HEK293 (cell line): ENCODE measurements around the gene ZNF296.

Experiments used
- EGR2 ChIP-seq: fragments of 450-650 bp; formaldehyde crosslinking; IDR thresholded peaks from 2 replicates; pipeline ENCODE4 v1.5.1; 2016; ENCODE audit warnings: low read depth, missing biosample characterization, missing genetic modification characterization
- GLI2 ChIP-seq: fragments of 450-650 bp; formaldehyde crosslinking; IDR thresholded peaks from 2 replicates; pipeline ENCODE4; 2017; ENCODE audit warnings: missing biosample characterization, missing genetic modification characterization, low read depth, borderline replicate concordance
- GLI4 ChIP-seq: fragments of 450-650 bp; formaldehyde crosslinking; IDR thresholded peaks from 2 replicates; pipeline ENCODE4 v1.5.1; 2016; ENCODE audit warnings: missing biosample characterization, missing genetic modification characterization
- IKZF3 ChIP-seq: fragments of 450-650 bp; IDR thresholded peaks from 2 replicates; pipeline ENCODE4 v1.5.0; 2018; ENCODE audit warnings: missing biosample characterization, mild to moderate bottlenecking, missing genetic modification characterization, moderate library complexity
- KLF7 ChIP-seq: fragments of 450-650 bp; formaldehyde crosslinking; IDR thresholded peaks from 2 replicates; pipeline ENCODE4 v1.5.1; 2016; ENCODE audit warnings: missing biosample characterization, missing genetic modification characterization, borderline replicate concordance
- KLF9 ChIP-seq: fragments of 450-650 bp; formaldehyde crosslinking; IDR thresholded peaks from 2 replicates; pipeline ENCODE4 v1.5.1; 2016; ENCODE audit warnings: missing biosample characterization, missing genetic modification characterization, low read depth
- MZF1 ChIP-seq: fragments of 450-650 bp; formaldehyde crosslinking; IDR thresholded peaks from 2 replicates; pipeline ENCODE4 v1.5.1; 2017; ENCODE audit warnings: missing biosample characterization, missing genetic modification characterization, borderline replicate concordance
- PRDM1 ChIP-seq: fragments of 450-650 bp; formaldehyde crosslinking; IDR thresholded peaks from 2 replicates; pipeline ENCODE4; 2016; ENCODE audit warnings: missing biosample characterization, missing genetic modification characterization
- SP3 ChIP-seq: fragments of 450-650 bp; formaldehyde crosslinking; IDR thresholded peaks from 2 replicates; pipeline ENCODE4 v1.5.1; 2016; ENCODE audit warnings: missing biosample characterization, missing genetic modification characterization
- YY2 ChIP-seq: fragments of 450-650 bp; formaldehyde crosslinking; IDR thresholded peaks from 2 replicates; pipeline ENCODE4 v1.5.1; 2016; ENCODE audit warnings: missing biosample characterization, missing genetic modification characterization
- ZBTB21 ChIP-seq: fragments of 450-650 bp; formaldehyde crosslinking; IDR thresholded peaks from 2 replicates; pipeline ENCODE4 v1.5.1; 2017; ENCODE audit warnings: missing biosample characterization, missing genetic modification characterization
- ZEB2 ChIP-seq: fragments of 450-650 bp; formaldehyde crosslinking; IDR thresholded peaks from 2 replicates; pipeline ENCODE4 v1.5.1; 2016; ENCODE audit warnings: missing biosample characterization, missing genetic modification characterization
- ZNF138 ChIP-seq: fragments of 450-650 bp; formaldehyde crosslinking; IDR thresholded peaks from 2 replicates; pipeline ENCODE4 v1.5.1; 2016; ENCODE audit warnings: missing biosample characterization, missing genetic modification characterization, borderline replicate concordance
- ZNF2 ChIP-seq: fragments of 450-650 bp; formaldehyde crosslinking; IDR thresholded peaks from 2 replicates; pipeline ENCODE4 v1.5.1; 2016; ENCODE audit warnings: missing biosample characterization, missing genetic modification characterization
- ZNF341 ChIP-seq: fragments of 450-650 bp; formaldehyde crosslinking; IDR thresholded peaks from 2 replicates; pipeline ENCODE4; 2016; ENCODE audit warnings: low read depth, missing biosample characterization, missing genetic modification characterization
- ZNF529 ChIP-seq: fragments of 450-650 bp; formaldehyde crosslinking; IDR thresholded peaks from 2 replicates; pipeline ENCODE4 v1.5.1; 2017; ENCODE audit warnings: missing genetic modification characterization, missing biosample characterization; ENCODE audit not compliant: insufficient replicate concordance
- ZNF561 ChIP-seq: fragments of 450-650 bp; IDR thresholded peaks from 2 replicates; pipeline ENCODE4 v1.5.1; 2018; ENCODE audit warnings: missing biosample characterization, missing genetic modification characterization, borderline replicate concordance
- ZNF585B ChIP-seq: fragments of 450-650 bp; formaldehyde crosslinking; IDR thresholded peaks from 2 replicates; pipeline ENCODE4 v1.5.1; 2016; ENCODE audit warnings: missing biosample characterization, missing genetic modification characterization
- ZNF610 ChIP-seq: fragments of 450-650 bp; formaldehyde crosslinking; IDR thresholded peaks from 2 replicates; pipeline ENCODE4 v1.5.1; 2016; ENCODE audit warnings: missing biosample characterization, missing genetic modification characterization, borderline replicate concordance
- ZNF660 ChIP-seq: fragments of 450-650 bp; IDR thresholded peaks from 2 replicates; pipeline ENCODE4 v1.5.1; 2018; ENCODE audit warnings: missing biosample characterization, mild to moderate bottlenecking, missing genetic modification characterization
- ZNF664 ChIP-seq: fragments of 450-650 bp; formaldehyde crosslinking; IDR thresholded peaks from 2 replicates; pipeline ENCODE4 v1.5.1; 2016; ENCODE audit warnings: missing biosample characterization, missing genetic modification characterization
- ZNF791 ChIP-seq: fragments of 450-650 bp; formaldehyde crosslinking; IDR thresholded peaks from 2 replicates; pipeline ENCODE4 v1.5.1; 2016; ENCODE audit warnings: missing biosample characterization, missing genetic modification characterization
- ZSCAN16 ChIP-seq: fragments of 450-650 bp; formaldehyde crosslinking; IDR thresholded peaks from 2 replicates; pipeline ENCODE4 v1.5.1; 2016; ENCODE audit warnings: missing biosample characterization, missing genetic modification characterization
- ZSCAN30 ChIP-seq: fragments of 450-650 bp; IDR thresholded peaks from 2 replicates; pipeline ENCODE4 v1.5.1; 2018; ENCODE audit warnings: missing biosample characterization, mild to moderate bottlenecking, missing genetic modification characterization, moderate library complexity
- TF ChIP-seq, protein P1 (sequence below): fragments of 450-650 bp; formaldehyde crosslinking; IDR thresholded peaks from 2 replicates; pipeline ENCODE4 v1.5.1; 2016; ENCODE audit warnings: missing biosample characterization, missing genetic modification characterization, low read depth
- TF ChIP-seq, protein P2 (sequence below): fragments of 450-650 bp; formaldehyde crosslinking; IDR thresholded peaks from 2 replicates; pipeline ENCODE4 v1.5.1; 2016; ENCODE audit warnings: missing biosample characterization, missing genetic modification characterization
- TF ChIP-seq, protein P3 (sequence below): fragments of 450-650 bp; formaldehyde crosslinking; IDR thresholded peaks from 2 replicates; pipeline ENCODE4 v1.5.1; 2016; ENCODE audit warnings: missing biosample characterization, missing genetic modification characterization, borderline replicate concordance
- TF ChIP-seq, protein P4 (sequence below): fragments of 450-650 bp; formaldehyde crosslinking; IDR thresholded peaks from 2 replicates; pipeline ENCODE4 v1.5.1; 2016; ENCODE audit warnings: missing biosample characterization, missing genetic modification characterization
- TF ChIP-seq, protein P5 (sequence below): fragments of 450-650 bp; formaldehyde crosslinking; IDR thresholded peaks from 2 replicates; pipeline ENCODE4 v1.5.1; 2016; ENCODE audit warnings: missing biosample characterization, missing genetic modification characterization

Gene ZNF296

DNA sequence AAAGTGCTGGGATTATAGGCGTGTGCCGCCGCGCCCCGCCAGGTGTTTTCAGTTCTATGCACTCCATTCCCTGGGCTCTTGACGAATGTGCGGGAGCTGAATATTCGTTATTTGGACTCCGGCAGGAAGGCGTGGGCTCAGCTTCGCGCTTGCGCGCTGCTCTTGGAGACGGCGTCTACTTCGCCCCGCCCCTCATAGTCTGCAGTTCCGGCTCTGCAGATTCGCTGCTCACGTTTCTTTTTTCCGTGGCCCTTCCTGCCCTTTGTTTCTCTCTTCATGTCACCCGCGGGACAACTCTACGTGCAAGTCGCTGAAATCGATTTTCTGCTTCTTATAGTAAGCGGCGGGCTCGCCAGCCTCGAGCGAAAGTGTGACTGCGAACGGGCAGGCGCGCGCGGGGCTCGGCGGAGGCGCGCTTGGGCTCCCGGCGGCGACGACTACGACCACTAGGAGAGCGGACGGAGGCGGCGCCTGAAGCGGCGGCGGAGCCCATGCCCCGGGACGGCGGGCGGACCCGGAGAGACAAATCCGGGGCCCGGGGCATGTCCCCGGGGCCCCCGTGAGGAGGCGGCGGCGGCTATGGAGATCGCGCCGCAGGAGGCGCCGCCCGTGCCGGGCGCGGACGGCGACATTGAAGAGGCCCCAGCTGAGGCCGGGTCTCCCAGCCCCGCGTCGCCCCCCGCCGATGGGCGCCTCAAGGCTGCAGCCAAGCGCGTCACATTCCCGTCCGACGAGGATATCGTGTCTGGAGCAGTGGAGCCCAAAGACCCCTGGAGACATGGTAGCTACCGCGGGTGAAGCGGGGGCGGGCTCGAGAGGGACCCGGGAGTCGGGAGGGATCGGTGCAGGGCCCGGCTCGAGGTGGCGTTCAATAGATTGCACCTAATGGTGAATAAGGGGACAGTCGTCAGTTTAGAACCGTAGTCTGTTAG is 16.7 kb upstream of the ZNF296 start, which contains the start of gene PPP1R37 (continued):
- TF ChIP-seq PRDM1 (tag by site-specific recombination) (peak; percentile 40; the same call in 1 of the 2 replicates), SP3 (tag by site-specific recombination) (peak; percentile 99), YY2 (tag by site-specific recombination) (peak; percentile 83), GLI4 (tag by site-specific recombination) (peak; percentile 41; the same call in 1 of the 2 replicates), ZNF585B (tag by site-specific recombination) (no peak), ZNF341 (no peak), ZEB2 (tag by site-specific recombination) (peak; percentile 94), IKZF3 (tag by site-specific recombination) (peak; percentile 89), EGR2 (tag by site-specific recombination) (peak; percentile 65; the same call in 1 of the 2 replicates), ZNF610 (tag by site-specific recombination) (peak; percentile 55), ZSCAN16 (tag by site-specific recombination) (no peak), MZF1 (tag by site-specific recombination) (no peak), ZBTB21 (tag by site-specific recombination) (peak; percentile 40; the same call in 1 of the 2 replicates), ZNF529 (tag by site-specific recombination) (no peak), KLF7 (tag by site-specific recombination) (peak; percentile 92), KLF9 (tag by site-specific recombination) (peak; percentile 95), ZNF660 (tag by site-specific recombination) (peak; percentile 91), ZNF138 (no peak), ZSCAN30 (tag by site-specific recombination) (peak; percentile 75), ZNF791 (tag by site-specific recombination) (no peak), ZNF664 (0 out of 2 replicates have a peak, but pooled peaks have one; percentile 16), GLI2 (tag by site-specific recombination) (no peak), ZNF2 (tag by site-specific recombination) (no peak; the same call in 1 of the 2 replicates), ZNF561 (tag by site-specific recombination) (peak; percentile 88)
- TF ChIP-seq, protein P1, sequence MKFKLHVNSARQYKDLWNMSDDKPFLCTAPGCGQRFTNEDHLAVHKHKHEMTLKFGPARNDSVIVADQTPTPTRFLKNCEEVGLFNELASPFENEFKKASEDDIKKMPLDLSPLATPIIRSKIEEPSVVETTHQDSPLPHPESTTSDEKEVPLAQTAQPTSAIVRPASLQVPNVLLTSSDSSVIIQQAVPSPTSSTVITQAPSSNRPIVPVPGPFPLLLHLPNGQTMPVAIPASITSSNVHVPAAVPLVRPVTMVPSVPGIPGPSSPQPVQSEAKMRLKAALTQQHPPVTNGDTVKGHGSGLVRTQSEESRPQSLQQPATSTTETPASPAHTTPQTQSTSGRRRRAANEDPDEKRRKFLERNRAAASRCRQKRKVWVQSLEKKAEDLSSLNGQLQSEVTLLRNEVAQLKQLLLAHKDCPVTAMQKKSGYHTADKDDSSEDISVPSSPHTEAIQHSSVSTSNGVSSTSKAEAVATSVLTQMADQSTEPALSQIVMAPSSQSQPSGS, result no peak
- TF ChIP-seq, protein P2, sequence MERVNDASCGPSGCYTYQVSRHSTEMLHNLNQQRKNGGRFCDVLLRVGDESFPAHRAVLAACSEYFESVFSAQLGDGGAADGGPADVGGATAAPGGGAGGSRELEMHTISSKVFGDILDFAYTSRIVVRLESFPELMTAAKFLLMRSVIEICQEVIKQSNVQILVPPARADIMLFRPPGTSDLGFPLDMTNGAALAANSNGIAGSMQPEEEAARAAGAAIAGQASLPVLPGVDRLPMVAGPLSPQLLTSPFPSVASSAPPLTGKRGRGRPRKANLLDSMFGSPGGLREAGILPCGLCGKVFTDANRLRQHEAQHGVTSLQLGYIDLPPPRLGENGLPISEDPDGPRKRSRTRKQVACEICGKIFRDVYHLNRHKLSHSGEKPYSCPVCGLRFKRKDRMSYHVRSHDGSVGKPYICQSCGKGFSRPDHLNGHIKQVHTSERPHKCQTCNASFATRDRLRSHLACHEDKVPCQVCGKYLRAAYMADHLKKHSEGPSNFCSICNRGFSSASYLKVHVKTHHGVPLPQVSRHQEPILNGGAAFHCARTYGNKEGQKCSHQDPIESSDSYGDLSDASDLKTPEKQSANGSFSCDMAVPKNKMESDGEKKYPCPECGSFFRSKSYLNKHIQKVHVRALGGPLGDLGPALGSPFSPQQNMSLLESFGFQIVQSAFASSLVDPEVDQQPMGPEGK, result peak; percentile 57
- TF ChIP-seq, protein P3, sequence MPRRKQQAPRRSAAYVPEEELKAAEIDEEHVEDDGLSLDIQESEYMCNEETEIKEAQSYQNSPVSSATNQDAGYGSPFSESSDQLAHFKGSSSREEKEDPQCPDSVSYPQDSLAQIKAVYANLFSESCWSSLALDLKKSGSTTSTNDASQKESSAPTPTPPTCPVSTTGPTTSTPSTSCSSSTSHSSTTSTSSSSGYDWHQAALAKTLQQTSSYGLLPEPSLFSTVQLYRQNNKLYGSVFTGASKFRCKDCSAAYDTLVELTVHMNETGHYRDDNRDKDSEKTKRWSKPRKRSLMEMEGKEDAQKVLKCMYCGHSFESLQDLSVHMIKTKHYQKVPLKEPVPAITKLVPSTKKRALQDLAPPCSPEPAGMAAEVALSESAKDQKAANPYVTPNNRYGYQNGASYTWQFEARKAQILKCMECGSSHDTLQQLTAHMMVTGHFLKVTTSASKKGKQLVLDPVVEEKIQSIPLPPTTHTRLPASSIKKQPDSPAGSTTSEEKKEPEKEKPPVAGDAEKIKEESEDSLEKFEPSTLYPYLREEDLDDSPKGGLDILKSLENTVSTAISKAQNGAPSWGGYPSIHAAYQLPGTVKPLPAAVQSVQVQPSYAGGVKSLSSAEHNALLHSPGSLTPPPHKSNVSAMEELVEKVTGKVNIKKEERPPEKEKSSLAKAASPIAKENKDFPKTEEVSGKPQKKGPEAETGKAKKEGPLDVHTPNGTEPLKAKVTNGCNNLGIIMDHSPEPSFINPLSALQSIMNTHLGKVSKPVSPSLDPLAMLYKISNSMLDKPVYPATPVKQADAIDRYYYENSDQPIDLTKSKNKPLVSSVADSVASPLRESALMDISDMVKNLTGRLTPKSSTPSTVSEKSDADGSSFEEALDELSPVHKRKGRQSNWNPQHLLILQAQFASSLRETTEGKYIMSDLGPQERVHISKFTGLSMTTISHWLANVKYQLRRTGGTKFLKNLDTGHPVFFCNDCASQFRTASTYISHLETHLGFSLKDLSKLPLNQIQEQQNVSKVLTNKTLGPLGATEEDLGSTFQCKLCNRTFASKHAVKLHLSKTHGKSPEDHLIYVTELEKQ, result peak; percentile 53; the same call in 1 of the 2 replicates
- TF ChIP-seq, protein P4, sequence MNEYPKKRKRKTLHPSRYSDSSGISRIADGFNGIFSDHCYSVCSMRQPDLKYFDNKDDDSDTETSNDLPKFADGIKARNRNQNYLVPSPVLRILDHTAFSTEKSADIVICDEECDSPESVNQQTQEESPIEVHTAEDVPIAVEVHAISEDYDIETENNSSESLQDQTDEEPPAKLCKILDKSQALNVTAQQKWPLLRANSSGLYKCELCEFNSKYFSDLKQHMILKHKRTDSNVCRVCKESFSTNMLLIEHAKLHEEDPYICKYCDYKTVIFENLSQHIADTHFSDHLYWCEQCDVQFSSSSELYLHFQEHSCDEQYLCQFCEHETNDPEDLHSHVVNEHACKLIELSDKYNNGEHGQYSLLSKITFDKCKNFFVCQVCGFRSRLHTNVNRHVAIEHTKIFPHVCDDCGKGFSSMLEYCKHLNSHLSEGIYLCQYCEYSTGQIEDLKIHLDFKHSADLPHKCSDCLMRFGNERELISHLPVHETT (tag by site-specific recombination), result peak; percentile 96
- TF ChIP-seq, protein P5, sequence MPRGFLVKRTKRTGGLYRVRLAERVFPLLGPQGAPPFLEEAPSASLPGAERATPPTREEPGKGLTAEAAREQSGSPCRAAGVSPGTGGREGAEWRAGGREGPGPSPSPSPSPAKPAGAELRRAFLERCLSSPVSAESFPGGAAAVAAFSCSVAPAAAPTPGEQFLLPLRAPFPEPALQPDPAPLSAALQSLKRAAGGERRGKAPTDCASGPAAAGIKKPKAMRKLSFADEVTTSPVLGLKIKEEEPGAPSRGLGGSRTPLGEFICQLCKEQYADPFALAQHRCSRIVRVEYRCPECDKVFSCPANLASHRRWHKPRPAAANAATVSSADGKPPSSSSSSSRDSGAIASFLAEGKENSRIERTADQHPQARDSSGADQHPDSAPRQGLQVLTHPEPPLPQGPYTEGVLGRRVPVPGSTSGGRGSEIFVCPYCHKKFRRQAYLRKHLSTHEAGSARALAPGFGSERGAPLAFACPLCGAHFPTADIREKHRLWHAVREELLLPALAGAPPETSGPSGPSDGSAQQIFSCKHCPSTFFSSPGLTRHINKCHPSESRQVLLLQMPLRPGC, result peak; percentile 82; the same call in 1 of the 2 replicates
